OCI-LY3 (cell line): ENCODE measurements around the gene SNAP47.

ENCODE experiments used
- H2AFZ ChIP-seq: fragments of 200-600, 300-600 bp; shearing (Covaris generic); 2 replicates; pipeline ENCODE4 v1.6.0; 2014; ENCODE audit warnings: antibody characterized with exemption, low read depth, low read length
- H3K27ac ChIP-seq: fragments of 200-600, 300-600 bp; sonication (generic); 2 replicates; pipeline ENCODE4 v1.5.1; 2014; ENCODE audit warnings: mild to moderate bottlenecking, low read length, moderate library complexity, mixed read lengths
- H3K27me3 ChIP-seq: fragments of 200-600, 300-600 bp; sonication (generic); 2 replicates; pipeline ENCODE4 v1.6.1; 2014; ENCODE audit warnings: low read depth, low read length, mixed read lengths
- H3K36me3 ChIP-seq: fragments of 200-600, 300-600 bp; sonication (generic); replicated peaks from 2 replicates; pipeline ENCODE3; 2014; ENCODE audit warnings: low read depth, low read length, mixed read lengths
- H3K4me1 ChIP-seq: fragments of 300-600, 200-600 bp; sonication (generic); 2 replicates; pipeline ENCODE4 v1.6.1; 2014; ENCODE audit warnings: low read length, mixed read lengths
- H3K4me2 ChIP-seq: fragments of 200-600, 300-600 bp; sonication (generic); 2 replicates; pipeline ENCODE4 v1.6.1; 2014; ENCODE audit warnings: low read length, mixed read lengths
- H3K4me3 ChIP-seq: fragments of 300-600, 200-600 bp; sonication (generic); 2 replicates; pipeline ENCODE4 v1.5.1; 2014; ENCODE audit warnings: antibody characterized with exemption, mild to moderate bottlenecking, low read length, moderate library complexity
- H3K79me2 ChIP-seq: fragments of 300-600, 200-600 bp; shearing (Covaris generic); 2 replicates; pipeline ENCODE4 v1.6.1; 2014; ENCODE audit warnings: mild to moderate bottlenecking, low read length, mixed read lengths
- H3K9ac ChIP-seq: fragments of 300-600, 200-600 bp; shearing (Covaris generic); 2 replicates; pipeline ENCODE4 v1.6.0; 2014; ENCODE audit warnings: mild to moderate bottlenecking, low read length, moderate library complexity
- H3K9me3 ChIP-seq: fragments of 200-600, 300-600 bp; shearing (Covaris generic); 2 replicates; pipeline ENCODE4 v1.6.1; 2014; ENCODE audit warnings: low read length, mixed read lengths; ENCODE audit not compliant: insufficient read depth
- H4K20me1 ChIP-seq: fragments of 200-600, 300-600 bp; sonication (generic); 2 replicates; pipeline ENCODE4 v1.6.1; 2016; ENCODE audit warnings: low read length, mixed read lengths; ENCODE audit not compliant: insufficient read depth
- EZH2phosphoT487 ChIP-seq: fragments of 200-600 bp; shearing (Covaris generic); IDR thresholded peaks from 2 replicates; pipeline ENCODE4 v1.6.1; 2018; ENCODE audit warnings: antibody characterized with exemption, mixed run types, low read depth
- TF ChIP-seq, protein P1 (sequence below): fragments of 200-600, 300-600 bp; sonication (generic); IDR thresholded peaks from 2 replicates; pipeline ENCODE4 v1.5.1; 2014; ENCODE audit warnings: antibody characterized with exemption, low read length, low read depth

SNAP47 gene

DNA sequence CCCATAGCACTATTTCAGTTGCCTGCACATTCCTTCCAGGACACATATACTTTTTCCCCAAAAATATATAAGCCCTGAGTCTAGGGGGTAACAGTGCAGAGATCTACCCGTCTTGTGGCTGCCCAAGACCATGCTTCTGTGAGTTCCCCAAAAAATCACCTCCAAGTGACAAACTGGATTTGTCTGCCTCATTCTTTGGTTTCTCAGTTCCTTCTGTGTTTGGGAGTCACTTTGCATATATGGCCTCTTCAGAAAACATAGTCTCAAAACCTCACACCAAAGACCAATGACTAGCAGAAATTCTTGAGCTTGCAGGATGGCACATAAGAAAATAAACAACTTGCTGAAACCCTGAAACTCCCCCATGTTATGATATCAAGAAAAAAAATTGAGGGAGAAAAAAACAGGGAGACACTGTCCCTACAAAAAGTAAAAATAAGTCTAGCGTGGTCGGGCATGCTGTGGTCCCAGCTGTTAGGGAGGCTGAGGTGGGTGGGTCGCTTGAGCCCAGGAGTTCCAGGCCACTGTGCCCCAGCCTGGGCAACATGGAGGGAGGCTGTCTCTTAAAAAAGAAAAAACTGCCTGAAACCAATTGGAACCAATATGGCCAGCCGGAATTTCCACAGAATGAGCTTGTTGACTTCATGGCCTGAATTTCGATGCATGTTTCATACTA is 8.2 kb upstream of the SNAP47 start:
- Histone ChIP-seq H3K36me3 (peaks cover 19% of the 10 kb centered on the region), H3K27ac (peak overlapping the region; percentile 89), H2AFZ (no peak overlapping the region), H3K4me2 (peak overlapping the region; percentile 63), H3K4me1 (peaks cover 47% of the 10 kb centered on the region), H3K79me2 (peaks cover 28% of the 10 kb centered on the region), H4K20me1 (peaks cover 14% of the 10 kb centered on the region), H3K9ac (peak overlapping the region; percentile 26; the same call in 1 of the 2 replicates), H3K27me3 (no peaks in the 10 kb centered on the region), H3K4me3 (peak overlapping the region; percentile 75), H3K9me3 (peaks cover 10% of the 10 kb centered on the region; the same call in 1 of the 2 replicates)
- no peak for TF ChIP-seq EZH2phosphoT487
- TF ChIP-seq, protein P1, sequence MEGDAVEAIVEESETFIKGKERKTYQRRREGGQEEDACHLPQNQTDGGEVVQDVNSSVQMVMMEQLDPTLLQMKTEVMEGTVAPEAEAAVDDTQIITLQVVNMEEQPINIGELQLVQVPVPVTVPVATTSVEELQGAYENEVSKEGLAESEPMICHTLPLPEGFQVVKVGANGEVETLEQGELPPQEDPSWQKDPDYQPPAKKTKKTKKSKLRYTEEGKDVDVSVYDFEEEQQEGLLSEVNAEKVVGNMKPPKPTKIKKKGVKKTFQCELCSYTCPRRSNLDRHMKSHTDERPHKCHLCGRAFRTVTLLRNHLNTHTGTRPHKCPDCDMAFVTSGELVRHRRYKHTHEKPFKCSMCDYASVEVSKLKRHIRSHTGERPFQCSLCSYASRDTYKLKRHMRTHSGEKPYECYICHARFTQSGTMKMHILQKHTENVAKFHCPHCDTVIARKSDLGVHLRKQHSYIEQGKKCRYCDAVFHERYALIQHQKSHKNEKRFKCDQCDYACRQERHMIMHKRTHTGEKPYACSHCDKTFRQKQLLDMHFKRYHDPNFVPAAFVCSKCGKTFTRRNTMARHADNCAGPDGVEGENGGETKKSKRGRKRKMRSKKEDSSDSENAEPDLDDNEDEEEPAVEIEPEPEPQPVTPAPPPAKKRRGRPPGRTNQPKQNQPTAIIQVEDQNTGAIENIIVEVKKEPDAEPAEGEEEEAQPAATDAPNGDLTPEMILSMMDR = no peak

DNA sequence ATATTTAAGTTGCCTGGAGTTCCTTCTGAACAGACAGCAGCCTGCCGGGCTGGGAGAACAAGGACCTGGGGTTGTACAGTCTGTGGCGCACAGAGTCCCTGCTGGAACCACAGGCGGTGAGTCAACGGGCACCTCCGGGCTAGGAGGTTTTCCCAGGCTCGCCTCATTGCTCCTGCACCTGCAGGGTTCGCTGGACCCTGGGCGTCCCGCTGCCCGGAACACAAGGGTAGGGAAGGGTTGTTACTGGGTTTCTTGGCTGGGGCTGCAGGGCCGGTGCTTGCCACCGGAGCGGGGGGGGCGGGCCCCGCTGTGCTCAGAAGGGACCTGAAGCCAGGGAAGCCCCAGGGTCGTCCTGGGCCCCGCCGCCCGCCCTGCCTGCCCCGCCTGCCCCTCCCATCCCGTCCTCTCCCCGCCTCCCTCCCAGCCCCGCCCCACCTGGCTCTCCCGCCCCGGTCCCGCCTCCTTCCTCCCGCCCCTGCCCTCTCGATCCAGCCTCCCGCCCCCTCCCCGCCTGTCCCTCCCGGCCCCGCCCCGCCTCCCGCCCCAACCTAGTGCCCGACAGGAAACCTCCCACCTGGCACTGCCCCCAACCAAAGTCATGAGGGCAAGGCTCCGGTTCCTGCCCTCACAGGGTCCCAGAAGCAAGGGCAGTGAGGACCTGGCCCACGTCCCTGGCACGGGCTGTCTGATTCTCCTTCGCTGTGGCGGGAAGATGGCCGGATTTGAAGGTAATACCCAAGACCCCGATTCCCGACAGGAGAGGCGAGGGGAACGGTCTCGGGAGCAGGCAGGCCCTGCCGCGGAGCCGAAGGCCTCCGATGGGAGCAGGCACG is 7.0 kb upstream of the SNAP47 start:
- H3K27ac ChIP-seq = peak overlapping the region; percentile 90
- peaks cover 14% of the 10 kb centered on the region for H4K20me1 ChIP-seq
- H3K79me2 ChIP-seq = peaks cover 40% of the 10 kb centered on the region
- H3K4me3 ChIP-seq = peak overlapping the region; percentile 95
- TF ChIP-seq, protein P1 = no peak
- no peak for TF ChIP-seq EZH2phosphoT487
- 0 out of 2 replicates have a peak overlapping the region, but pooled peaks have one; percentile 30 for H2AFZ ChIP-seq
- H3K4me1 ChIP-seq = peaks cover 47% of the 10 kb centered on the region
- peak overlapping the region; percentile 98 for H3K4me2 ChIP-seq
- peaks cover 31% of the 10 kb centered on the region for H3K36me3 ChIP-seq
- H3K27me3 ChIP-seq = no peaks in the 10 kb centered on the region
- H3K9me3 ChIP-seq = peaks cover 10% of the 10 kb centered on the region; the same call in 1 of the 2 replicates
- H3K9ac ChIP-seq = peak overlapping the region; percentile 97

DNA sequence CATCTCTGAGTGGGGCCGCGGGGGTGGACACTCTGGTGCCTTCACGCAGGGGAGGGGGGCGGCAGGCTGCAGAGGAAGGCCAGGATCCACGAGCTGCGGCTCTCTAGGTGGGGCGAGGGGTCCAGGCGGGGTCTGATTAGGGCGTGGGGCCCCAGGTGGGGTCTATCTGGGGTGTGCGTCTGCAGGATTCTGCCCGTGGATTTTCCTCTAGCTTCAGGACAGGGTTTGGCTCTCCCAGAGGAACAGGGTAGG is 6.4 kb upstream of the SNAP47 start:
- Histone ChIP-seq H3K4me1 (peaks cover 52% of the 10 kb centered on the region), H3K4me3 (peak overlapping the region; percentile 95), H2AFZ (0 out of 2 replicates have a peak overlapping the region, but pooled peaks have one; percentile 30), H3K79me2 (peaks cover 46% of the 10 kb centered on the region), H3K9me3 (peaks cover 10% of the 10 kb centered on the region; the same call in 1 of the 2 replicates), H3K9ac (peak overlapping the region; percentile 97), H3K27ac (peak overlapping the region; percentile 90), H3K27me3 (no peaks in the 10 kb centered on the region), H4K20me1 (peaks cover 14% of the 10 kb centered on the region), H3K36me3 (peaks cover 36% of the 10 kb centered on the region), H3K4me2 (peak overlapping the region; percentile 98)
- no peak for TF ChIP-seq EZH2phosphoT487
- TF ChIP-seq, protein P1 = no peak
